ENCODE data around the gene PCDHGC5.

Gene PCDHGC5

DNA sequence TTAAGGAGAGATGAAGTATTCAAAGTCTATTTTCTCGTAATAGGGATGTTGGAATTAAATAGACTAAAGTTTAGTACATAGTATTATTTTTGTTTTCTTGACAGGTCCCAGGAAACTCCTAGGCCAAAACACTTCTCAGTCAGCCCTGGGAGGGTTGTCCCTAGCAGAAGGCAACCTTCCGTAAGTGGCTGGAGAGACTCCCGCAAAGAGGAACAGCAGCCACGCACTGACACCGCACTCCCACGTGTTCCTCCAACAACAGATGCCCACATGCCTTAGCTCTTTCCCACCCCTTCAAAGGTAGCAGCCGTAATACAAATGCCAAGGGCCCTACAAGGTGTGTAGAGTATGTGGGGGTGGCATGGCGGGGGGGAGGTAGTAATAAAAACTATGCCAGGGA, 28.4 kb downstream of the PCDHGC5 start:
- TF ChIP-seq TOX (CRISPR knock-in tag; IDR thresholded peaks at IDR 0.05; ENCODE audit: borderline replicate concordance) (no peak), OSR1 (CRISPR knock-in tag; IDR thresholded peaks at IDR 0.05) (no peak), ZNF8 (CRISPR knock-in tag; IDR thresholded peaks at IDR 0.05) (no peak), TCF4 (CRISPR knock-in tag; IDR thresholded peaks at IDR 0.05; ENCODE audit: borderline replicate concordance) (no peak), ZFP3 (CRISPR knock-in tag; IDR thresholded peaks at IDR 0.05) (no peak), ESRRG (CRISPR knock-in tag; IDR thresholded peaks at IDR 0.05) (no peak), PPARA (CRISPR knock-in tag; IDR thresholded peaks at IDR 0.05; ENCODE audit: borderline replicate concordance) (no peak)
- TF ChIP-seq, protein P1, sequence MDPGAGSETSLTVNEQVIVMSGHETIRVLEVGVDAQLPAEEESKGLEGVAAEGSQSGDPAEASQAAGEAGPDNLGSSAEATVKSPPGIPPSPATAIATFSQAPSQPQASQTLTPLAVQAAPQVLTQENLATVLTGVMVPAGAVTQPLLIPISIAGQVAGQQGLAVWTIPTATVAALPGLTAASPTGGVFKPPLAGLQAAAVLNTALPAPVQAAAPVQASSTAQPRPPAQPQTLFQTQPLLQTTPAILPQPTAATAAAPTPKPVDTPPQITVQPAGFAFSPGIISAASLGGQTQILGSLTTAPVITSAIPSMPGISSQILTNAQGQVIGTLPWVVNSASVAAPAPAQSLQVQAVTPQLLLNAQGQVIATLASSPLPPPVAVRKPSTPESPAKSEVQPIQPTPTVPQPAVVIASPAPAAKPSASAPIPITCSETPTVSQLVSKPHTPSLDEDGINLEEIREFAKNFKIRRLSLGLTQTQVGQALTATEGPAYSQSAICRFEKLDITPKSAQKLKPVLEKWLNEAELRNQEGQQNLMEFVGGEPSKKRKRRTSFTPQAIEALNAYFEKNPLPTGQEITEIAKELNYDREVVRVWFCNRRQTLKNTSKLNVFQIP (CRISPR knock-in tag; IDR thresholded peaks at IDR 0.05; ENCODE audit: borderline replicate concordance, low read depth), result no peak
- TF ChIP-seq, protein P2, sequence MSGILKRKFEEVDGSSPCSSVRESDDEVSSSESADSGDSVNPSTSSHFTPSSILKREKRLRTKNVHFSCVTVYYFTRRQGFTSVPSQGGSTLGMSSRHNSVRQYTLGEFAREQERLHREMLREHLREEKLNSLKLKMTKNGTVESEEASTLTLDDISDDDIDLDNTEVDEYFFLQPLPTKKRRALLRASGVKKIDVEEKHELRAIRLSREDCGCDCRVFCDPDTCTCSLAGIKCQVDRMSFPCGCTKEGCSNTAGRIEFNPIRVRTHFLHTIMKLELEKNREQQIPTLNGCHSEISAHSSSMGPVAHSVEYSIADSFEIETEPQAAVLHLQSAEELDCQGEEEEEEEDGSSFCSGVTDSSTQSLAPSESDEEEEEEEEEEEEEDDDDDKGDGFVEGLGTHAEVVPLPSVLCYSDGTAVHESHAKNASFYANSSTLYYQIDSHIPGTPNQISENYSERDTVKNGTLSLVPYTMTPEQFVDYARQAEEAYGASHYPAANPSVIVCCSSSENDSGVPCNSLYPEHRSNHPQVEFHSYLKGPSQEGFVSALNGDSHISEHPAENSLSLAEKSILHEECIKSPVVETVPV (CRISPR knock-in tag; IDR thresholded peaks at IDR 0.05), result no peak
- TF ChIP-seq, protein P3, sequence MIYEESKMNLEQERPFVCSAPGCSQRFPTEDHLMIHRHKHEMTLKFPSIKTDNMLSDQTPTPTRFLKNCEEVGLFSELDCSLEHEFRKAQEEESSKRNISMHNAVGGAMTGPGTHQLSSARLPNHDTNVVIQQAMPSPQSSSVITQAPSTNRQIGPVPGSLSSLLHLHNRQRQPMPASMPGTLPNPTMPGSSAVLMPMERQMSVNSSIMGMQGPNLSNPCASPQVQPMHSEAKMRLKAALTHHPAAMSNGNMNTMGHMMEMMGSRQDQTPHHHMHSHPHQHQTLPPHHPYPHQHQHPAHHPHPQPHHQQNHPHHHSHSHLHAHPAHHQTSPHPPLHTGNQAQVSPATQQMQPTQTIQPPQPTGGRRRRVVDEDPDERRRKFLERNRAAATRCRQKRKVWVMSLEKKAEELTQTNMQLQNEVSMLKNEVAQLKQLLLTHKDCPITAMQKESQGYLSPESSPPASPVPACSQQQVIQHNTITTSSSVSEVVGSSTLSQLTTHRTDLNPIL (CRISPR knock-in tag; IDR thresholded peaks at IDR 0.05; ENCODE audit: low read depth), result no peak
- ATAC-seq, result no peak

DNA sequence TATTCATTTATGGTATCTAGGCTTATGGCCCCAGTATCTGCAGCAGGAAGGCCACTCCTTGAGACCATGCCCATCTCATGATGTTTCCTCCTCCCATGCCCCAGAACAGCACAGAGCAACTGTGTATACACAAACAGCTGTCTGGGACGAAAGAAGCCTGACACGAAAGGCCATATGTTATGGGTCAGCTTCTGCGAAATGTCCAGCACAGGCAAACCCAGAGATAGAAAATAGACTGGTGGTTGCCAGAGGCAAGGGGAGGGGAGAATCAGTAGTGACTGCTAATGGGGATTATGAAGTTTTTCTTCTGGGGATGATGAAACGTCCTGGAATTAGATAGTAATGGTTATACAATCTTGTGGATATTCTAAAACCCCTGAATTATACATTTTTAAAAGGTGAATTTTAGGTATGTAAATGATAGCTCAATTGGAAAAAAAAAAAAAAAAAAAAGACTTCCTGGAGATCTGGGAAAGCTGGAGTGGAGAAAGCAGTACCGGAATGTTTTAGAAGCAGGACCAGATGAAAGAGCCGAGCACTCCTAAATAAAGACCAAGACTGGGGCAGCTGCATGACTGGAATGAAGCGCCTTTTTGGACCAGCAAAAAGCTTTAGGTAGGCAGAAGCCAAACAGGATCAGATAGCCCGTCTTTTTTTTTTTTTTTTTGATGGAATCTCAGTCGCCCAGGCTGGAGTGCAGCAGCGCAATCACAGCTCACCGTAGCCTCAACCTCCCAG, 29.2 kb downstream of the PCDHGC5 start:
- TF ChIP-seq ZNF8 (CRISPR knock-in tag; IDR thresholded peaks at IDR 0.05) (no peak), BACH2 (CRISPR knock-in tag; IDR thresholded peaks at IDR 0.05; ENCODE audit: borderline replicate concordance) (no peak), OSR1 (CRISPR knock-in tag; IDR thresholded peaks at IDR 0.05) (no peak), TOX (CRISPR knock-in tag; IDR thresholded peaks at IDR 0.05; ENCODE audit: borderline replicate concordance) (no peak), TCF4 (CRISPR knock-in tag; IDR thresholded peaks at IDR 0.05; ENCODE audit: borderline replicate concordance) (peak; percentile 50; the same call in 1 of the 2 replicates)
- TF ChIP-seq, protein P3 (CRISPR knock-in tag; IDR thresholded peaks at IDR 0.05; ENCODE audit: low read depth), result no peak
- ATAC-seq, result no peak

DNA sequence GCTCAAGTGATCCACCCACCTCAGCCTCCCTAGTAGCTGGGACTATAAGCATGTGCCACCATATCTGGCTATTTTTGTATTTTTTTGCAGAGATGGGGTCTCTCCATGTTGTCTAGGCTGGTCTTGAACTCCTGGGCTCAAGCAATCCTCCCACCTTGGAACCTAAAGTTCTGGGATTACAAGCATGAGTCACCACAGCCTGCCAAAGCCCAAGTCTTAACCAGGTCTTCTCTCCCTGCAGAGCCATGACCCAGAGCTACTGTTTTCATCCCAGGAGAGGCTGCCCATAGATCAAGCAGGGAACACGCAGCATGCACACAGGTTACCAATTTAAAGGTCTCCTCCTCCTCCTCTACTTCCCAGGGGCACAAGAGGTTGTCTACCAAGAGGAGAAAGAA, 29.7 kb downstream of the PCDHGC5 start:
- TF ChIP-seq CSDC2 (CRISPR knock-in tag; IDR thresholded peaks at IDR 0.05) (no peak), SNAI2 (CRISPR knock-in tag; IDR thresholded peaks at IDR 0.05) (no peak), ZNF70 (CRISPR knock-in tag; IDR thresholded peaks at IDR 0.05) (no peak), OSR1 (CRISPR knock-in tag; IDR thresholded peaks at IDR 0.05) (no peak), RARB (CRISPR knock-in tag; IDR thresholded peaks at IDR 0.05) (no peak), ZFP30 (CRISPR knock-in tag; IDR thresholded peaks at IDR 0.05) (no peak), PPARA (CRISPR knock-in tag; IDR thresholded peaks at IDR 0.05; ENCODE audit: borderline replicate concordance) (no peak), TOX (CRISPR knock-in tag; IDR thresholded peaks at IDR 0.05; ENCODE audit: borderline replicate concordance) (no peak), ESRRG (CRISPR knock-in tag; IDR thresholded peaks at IDR 0.05) (no peak), BACH2 (CRISPR knock-in tag; IDR thresholded peaks at IDR 0.05; ENCODE audit: borderline replicate concordance) (no peak), TCF4 (CRISPR knock-in tag; IDR thresholded peaks at IDR 0.05; ENCODE audit: borderline replicate concordance) (no peak), ISL1 (CRISPR knock-in tag; IDR thresholded peaks at IDR 0.05) (no peak), ZFP3 (CRISPR knock-in tag; IDR thresholded peaks at IDR 0.05) (no peak), ZC3H10 (CRISPR knock-in tag; IDR thresholded peaks at IDR 0.05) (no peak), ZNF8 (CRISPR knock-in tag; IDR thresholded peaks at IDR 0.05) (no peak), GLIS3 (CRISPR knock-in tag; IDR thresholded peaks at IDR 0.05) (no peak)
- TF ChIP-seq, protein P4, sequence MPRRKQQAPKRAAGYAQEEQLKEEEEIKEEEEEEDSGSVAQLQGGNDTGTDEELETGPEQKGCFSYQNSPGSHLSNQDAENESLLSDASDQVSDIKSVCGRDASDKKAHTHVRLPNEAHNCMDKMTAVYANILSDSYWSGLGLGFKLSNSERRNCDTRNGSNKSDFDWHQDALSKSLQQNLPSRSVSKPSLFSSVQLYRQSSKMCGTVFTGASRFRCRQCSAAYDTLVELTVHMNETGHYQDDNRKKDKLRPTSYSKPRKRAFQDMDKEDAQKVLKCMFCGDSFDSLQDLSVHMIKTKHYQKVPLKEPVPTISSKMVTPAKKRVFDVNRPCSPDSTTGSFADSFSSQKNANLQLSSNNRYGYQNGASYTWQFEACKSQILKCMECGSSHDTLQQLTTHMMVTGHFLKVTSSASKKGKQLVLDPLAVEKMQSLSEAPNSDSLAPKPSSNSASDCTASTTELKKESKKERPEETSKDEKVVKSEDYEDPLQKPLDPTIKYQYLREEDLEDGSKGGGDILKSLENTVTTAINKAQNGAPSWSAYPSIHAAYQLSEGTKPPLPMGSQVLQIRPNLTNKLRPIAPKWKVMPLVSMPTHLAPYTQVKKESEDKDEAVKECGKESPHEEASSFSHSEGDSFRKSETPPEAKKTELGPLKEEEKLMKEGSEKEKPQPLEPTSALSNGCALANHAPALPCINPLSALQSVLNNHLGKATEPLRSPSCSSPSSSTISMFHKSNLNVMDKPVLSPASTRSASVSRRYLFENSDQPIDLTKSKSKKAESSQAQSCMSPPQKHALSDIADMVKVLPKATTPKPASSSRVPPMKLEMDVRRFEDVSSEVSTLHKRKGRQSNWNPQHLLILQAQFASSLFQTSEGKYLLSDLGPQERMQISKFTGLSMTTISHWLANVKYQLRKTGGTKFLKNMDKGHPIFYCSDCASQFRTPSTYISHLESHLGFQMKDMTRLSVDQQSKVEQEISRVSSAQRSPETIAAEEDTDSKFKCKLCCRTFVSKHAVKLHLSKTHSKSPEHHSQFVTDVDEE (CRISPR knock-in tag; IDR thresholded peaks at IDR 0.05), result no peak
- TF ChIP-seq, protein P3 (CRISPR knock-in tag; IDR thresholded peaks at IDR 0.05; ENCODE audit: low read depth), result no peak
- TF ChIP-seq, protein P5, sequence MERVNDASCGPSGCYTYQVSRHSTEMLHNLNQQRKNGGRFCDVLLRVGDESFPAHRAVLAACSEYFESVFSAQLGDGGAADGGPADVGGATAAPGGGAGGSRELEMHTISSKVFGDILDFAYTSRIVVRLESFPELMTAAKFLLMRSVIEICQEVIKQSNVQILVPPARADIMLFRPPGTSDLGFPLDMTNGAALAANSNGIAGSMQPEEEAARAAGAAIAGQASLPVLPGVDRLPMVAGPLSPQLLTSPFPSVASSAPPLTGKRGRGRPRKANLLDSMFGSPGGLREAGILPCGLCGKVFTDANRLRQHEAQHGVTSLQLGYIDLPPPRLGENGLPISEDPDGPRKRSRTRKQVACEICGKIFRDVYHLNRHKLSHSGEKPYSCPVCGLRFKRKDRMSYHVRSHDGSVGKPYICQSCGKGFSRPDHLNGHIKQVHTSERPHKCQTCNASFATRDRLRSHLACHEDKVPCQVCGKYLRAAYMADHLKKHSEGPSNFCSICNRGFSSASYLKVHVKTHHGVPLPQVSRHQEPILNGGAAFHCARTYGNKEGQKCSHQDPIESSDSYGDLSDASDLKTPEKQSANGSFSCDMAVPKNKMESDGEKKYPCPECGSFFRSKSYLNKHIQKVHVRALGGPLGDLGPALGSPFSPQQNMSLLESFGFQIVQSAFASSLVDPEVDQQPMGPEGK (CRISPR knock-in tag; IDR thresholded peaks at IDR 0.05; ENCODE audit: borderline replicate concordance), result no peak
- TF ChIP-seq, protein P1 (CRISPR knock-in tag; IDR thresholded peaks at IDR 0.05; ENCODE audit: borderline replicate concordance, low read depth), result no peak
- ATAC-seq, result no peak

Data from SK-N-SH treated with all-trans-retinoic acid at 6 μM for 48 hours (cell line).